GM19023 (cell line): Measurements from ENCODE around the gene CALCA.
"Not testable (repeated sequence)": the region's sequence is repeated elsewhere in the genome, so short reads cannot be mapped to it uniquely, and the experiment has no call there.

Source experiments
- ATAC-seq: cut with Tn5 transposase; IDR thresholded peaks from one replicate; pipeline ENCODE4 v1.9.1; 2021; ENCODE audit warnings: mild to moderate bottlenecking, moderate library complexity; ENCODE audit not compliant: unreplicated experiment

The CALCA gene

DNA sequence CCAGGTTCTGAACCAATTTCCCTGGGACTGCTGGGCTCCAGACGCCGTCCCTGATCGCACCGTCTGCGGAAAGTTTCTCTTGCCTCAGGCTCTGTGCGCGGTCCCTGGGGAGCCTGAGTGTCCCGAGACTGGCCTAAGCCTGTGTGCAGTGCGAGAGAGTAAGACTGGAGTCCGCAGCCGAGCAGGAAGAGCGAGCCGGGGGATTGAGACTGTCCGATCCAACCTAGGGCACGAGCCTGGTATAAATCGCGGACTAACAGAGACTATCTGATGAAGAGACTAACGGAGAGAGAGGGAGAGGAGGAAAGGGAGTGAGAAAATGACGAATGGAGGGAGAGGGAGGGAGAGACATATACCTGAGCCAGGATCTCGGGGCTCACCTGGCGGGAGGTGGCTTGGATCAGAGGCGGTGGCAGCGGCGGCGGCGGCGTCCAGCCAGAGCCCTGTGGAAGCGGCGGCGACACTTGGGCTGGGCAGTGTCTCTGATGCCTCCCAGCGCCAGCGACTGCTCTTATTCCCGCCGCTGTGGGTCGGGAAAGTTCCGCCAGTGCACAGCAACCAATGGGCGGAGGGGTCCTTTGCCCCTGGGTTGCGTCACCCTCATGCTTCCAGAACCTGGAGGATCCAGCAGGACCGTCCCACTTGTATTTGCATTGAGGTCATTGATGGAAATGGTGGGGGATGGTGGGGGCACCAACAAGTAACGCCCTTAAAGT lies at the start of gene CALCA:
Gene CALCA (minus strand): TSS at position 487 of the 716 bp plus-strand sequence. CDS start 1,159 bp downstream, outside the sequence.
- no peak for ATAC-seq

- ATAC-seq: no peak
Measured at GRCh38 chr11:15016200-15016599, 44.0 kb upstream of the CALCA start.

GRCh38 chr11:15011776-15012345 lies 39.7 kb upstream of the CALCA start:
- no peak for ATAC-seq

DNA sequence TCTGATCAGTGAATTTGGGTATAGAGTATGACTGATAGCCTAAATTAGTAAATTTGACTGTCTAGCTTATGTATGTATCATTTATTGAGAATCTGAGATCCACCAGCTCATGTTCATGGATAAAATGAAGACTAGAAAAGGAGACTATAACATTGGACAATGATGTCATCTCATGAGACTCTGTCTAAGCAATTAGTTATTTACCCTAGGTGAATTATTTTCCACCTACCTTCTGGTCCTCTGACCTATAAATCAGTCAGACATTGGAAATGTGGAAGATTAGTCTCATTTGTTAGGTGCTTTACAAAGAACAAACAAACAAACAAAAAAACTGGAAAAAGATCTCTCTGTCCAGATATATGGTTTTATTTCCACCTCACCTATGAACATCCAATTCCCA lies 38.7 kb upstream of the CALCA start:
- ATAC-seq: no peak

GRCh38 chr11:15006139-15006759 lies 34.1 kb upstream of the CALCA start:
- ATAC-seq: no peak

- not testable (repeated sequence) for ATAC-seq
Measured at GRCh38 chr11:14988133-14988532, 16.0 kb upstream of the CALCA start.

DNA sequence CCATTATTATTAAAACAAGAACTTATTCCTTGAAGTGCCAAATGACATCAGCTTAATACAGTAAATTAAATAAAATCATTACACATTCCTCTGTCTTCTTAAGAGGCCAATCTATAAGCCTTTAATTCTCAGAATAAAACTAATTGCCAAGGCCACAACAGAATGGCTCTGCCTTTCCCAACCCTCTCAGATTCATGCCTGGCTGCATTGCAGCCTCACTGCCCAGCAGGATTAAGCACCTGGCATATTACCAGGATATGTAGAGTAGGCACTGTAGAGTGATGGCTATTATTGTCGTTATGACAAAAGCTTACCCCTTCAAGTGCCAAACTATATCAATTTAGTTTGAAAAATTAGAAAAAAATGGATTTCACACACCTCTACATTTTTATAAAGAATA lies 9.4 kb upstream of the CALCA start:
- no peak for ATAC-seq

GRCh38 chr11:14980854-14981253 lies 8.7 kb upstream of the CALCA start:
- no peak for ATAC-seq

- no peak for ATAC-seq
Measured at GRCh38 chr11:14977101-14977880, 5.1 kb upstream of the CALCA start.

GRCh38 chr11:14975252-14975587 lies 3.1 kb upstream of the CALCA start:
- ATAC-seq: no peak

GRCh38 chr11:14974515-14975251 lies 2.5 kb upstream of the CALCA start:
- peak; percentile 46 for ATAC-seq

GRCh38 chr11:14973621-14974514 lies 1.7 kb upstream of the CALCA start:
- ATAC-seq: no peak

DNA sequence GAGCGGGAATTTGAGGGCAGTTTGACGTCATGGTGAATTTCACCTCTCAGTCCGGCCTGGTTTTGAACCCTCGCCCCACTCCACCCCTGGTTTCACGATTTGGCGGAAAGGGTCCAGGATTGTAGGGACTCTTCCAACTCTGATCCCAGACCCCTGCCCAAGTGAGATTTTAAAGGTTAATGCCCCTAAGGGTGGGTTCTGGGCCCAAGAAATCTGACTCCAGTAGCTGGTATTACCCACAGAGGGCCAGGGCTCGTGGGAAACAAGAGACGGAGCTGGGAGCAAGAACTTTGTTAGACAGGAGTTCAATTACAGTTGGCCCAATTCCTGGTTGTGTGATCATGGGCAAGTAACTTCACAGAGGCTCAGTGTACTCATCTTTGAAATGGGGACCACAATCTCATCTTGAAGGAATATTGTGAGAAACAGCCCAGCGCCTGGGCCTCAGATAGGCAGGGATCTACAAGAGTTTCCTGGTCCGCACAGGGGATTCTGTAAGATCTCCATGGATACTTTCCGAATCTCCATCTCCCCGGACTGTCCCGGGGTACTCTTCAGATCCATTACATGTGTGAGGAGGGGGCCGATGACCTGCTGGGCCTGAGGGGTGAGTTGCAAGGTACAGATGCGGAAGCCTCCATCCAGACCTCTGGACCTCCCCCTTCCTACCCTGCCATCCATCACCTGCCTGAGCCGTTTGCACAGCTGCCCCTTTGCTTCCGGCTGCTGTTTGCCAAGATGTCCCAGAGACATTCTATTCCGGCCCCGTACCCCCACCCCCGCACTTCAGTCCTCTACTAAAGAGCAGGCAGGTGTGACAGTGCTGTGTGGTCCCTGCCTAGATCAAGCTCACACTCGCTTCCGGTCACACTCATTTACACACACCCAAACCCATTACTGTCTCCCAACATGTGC lies 687 bp upstream of the CALCA start:
- ATAC-seq: no peak

- ATAC-seq: peak; percentile 49
Measured at GRCh38 chr11:14969901-14970323, 2.2 kb downstream of the CALCA start.

DNA sequence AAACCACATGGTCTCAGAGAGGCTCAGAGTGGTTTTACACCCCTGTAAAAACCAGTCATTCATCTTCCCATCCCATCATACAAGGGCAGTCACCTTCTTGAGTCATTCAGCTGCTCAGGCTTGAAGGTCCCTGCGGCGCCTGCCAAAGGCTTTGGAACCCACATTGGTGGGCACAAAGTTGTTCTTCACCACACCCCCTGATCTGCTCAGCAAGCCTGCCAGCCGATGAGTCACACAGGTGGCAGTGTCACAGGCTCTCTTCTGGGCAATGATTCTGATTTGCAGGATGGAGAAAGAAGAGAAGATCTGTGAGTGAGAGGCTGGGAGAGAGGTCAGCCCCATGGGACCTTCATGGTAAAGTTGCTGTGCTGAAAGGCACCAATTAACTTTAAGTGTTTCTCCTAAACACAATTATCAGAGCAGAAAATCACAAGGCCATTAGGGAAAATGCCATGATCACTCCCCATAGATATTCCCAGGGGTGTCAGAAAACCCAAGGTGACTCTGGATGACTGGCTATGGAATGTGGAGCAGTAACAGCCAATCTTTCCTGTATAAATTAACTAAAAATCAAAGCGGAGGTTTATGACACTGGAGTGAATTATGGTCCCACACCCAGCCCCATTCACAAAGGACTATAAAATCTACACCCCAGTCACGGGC lies 4.4 kb downstream of the CALCA start:
- ATAC-seq: no peak

DNA sequence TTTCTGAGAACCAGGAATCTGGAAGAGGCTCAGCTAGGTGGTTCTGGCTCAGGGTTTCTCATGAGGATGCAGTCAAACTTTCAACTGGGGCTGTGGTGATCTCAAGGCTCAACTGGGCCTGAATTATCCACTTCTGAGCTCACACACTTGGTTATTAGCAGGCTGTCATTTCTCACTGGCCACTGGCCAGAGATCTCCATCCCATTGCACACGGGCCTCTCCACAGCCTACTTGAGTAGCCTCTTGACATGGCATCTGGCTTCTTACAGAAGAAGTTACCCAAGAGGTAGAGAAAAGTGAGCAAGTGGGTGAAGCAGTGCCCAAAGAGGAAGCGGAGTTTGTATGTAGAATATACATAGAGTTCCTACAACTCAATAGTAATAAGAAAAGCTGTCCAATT lies 16.0 kb downstream of the CALCA start:
- no peak for ATAC-seq

- ATAC-seq: no peak
Measured at GRCh38 chr11:14954581-14954980, 17.6 kb downstream of the CALCA start.

- ATAC-seq: no peak
Measured at GRCh38 chr11:14953904-14954303, 18.2 kb downstream of the CALCA start.
